Caco-2 (cell line): ENCODE measurements around the gene GJA3. TPM values are rescaled to one million over a fixed set of nuclear protein-coding genes. Genes with fewer than 3 reads are reported as not detected.

Experiments
- BruUV-seq: library from RNA; stranded (reverse); fragments of 400-500 nt; replicated peaks from 2 replicates; lab custom pipeline; 2021; lab: Mats Ljungman, UMichigan
- CTCF ChIA-PET: fragments of 300-600 bp; sonication (Branson Sonifier 250); formaldehyde crosslinking; loops from one replicate; lab custom pipeline; 2022; ENCODE audit warnings: antibody characterized with exemption; lab: Charles Lee
- POLR2A ChIA-PET: fragments of 300-600 bp; sonication (Branson Sonifier 250); formaldehyde crosslinking; loops from one replicate; lab custom pipeline; 2022; ENCODE audit warnings: antibody characterized with exemption; lab: Charles Lee
- DNase-seq, 2 experiments: peaks; one replicate each; pipeline versions ENCODE4 v3.0.0 to v3.0.0-alpha.2; 2020 to 2022
- H3K27me3 ChIP-seq: replicated peaks from 2 replicates; pipeline ENCODE4 v1.6.0; 2011; ENCODE audit warnings: low read length; ENCODE audit not compliant: control insufficient read depth, insufficient read depth
- H3K36me3 ChIP-seq: 2 replicates; pipeline ENCODE4 v1.5.1; 2011; ENCODE audit warnings: low read length; ENCODE audit not compliant: control insufficient read depth, insufficient read depth
- H3K4me1 ChIP-seq: fragments of 250-450 bp; sonication (Bioruptor Pico); 2 replicates; pipeline ENCODE4 v1.5.1; 2020; ENCODE audit warnings: mild to moderate bottlenecking
- H3K4me3 ChIP-seq: 2 replicates; pipeline ENCODE4 v1.5.1; 2011; ENCODE audit warnings: low read depth, mild to moderate bottlenecking, control low read depth, low read length
- H3K9me3 ChIP-seq: fragments of 250-450 bp; sonication (Bioruptor Pico); 2 replicates; pipeline ENCODE4 v1.5.1; 2020; ENCODE audit warnings: mild to moderate bottlenecking, moderate library complexity
- H3K27ac Mint-ChIP-seq: one replicate; pipeline ENCODE4 v1.8.0; 2022; ENCODE audit warnings: mixed read lengths; ENCODE audit not compliant: unreplicated experiment
- H3K27me3 Mint-ChIP-seq: one replicate; pipeline ENCODE4 v1.8.0; 2022; ENCODE audit warnings: mixed read lengths; ENCODE audit not compliant: insufficient read depth, unreplicated experiment
- H3K36me3 Mint-ChIP-seq: one replicate; pipeline ENCODE4 v1.8.0; 2022; ENCODE audit warnings: mild to moderate bottlenecking, mixed read lengths; ENCODE audit not compliant: insufficient read depth, unreplicated experiment
- H3K4me1 Mint-ChIP-seq: one replicate; pipeline ENCODE4 v1.8.0; 2022; ENCODE audit warnings: low read depth, mixed read lengths; ENCODE audit not compliant: unreplicated experiment
- H3K4me3 Mint-ChIP-seq: one replicate; pipeline ENCODE4 v1.8.0; 2022; ENCODE audit warnings: mild to moderate bottlenecking, moderate library complexity, mixed read lengths; ENCODE audit not compliant: unreplicated experiment
- H3K9me3 Mint-ChIP-seq: one replicate; pipeline ENCODE4 v1.8.0; 2022; ENCODE audit warnings: mixed read lengths; ENCODE audit not compliant: unreplicated experiment
- CTCF ChIP-seq, 2 experiments: fragments of 200-600 bp in 1 of 2; IDR thresholded peaks; 1 replicate in 1 of 2; 2 replicates in 1 of 2; pipeline versions ENCODE4 v1.5.1 to v1.8.0; 2011 to 2022; ENCODE audit warnings: antibody characterized with exemption in 1 of 2, control low read depth in 1 of 2, inconsistent platforms in 1 of 2, low read depth in 1 of 2, low read length in 1 of 2, mild to moderate bottlenecking in 1 of 2, moderate library complexity in 1 of 2; ENCODE audit not compliant: insufficient read depth in 1 of 2, severe bottlenecking in 1 of 2, unreplicated experiment in 1 of 2
- intact Hi-C: fragments of 100-400 bp; cut with micrococcal nuclease; formaldehyde crosslinking; loops from one replicate; pipeline ENCODE4 v1.10.0; 2022; ENCODE audit not compliant: unreplicated experiment
- total RNA-seq: library from RNA; stranded (reverse); gene quantifications from 2 replicates; pipeline ENCODE4 v1.2.3, GENCODE V29; 2022

Gene GJA3
- total RNA-seq, 1 experiment from 2014 or later: 0.11 TPM

- Histone ChIP-seq H3K36me3 (no peaks in the 10 kb centered on the region), H3K4me3 (no peak overlapping the region), H3K27me3 (no peaks in the 10 kb centered on the region), H3K4me1 (no peaks in the 10 kb centered on the region; the same call in 1 of the 2 replicates), H3K9me3 (no peaks in the 10 kb centered on the region)
- intact Hi-C loops: no loop called here
- Mint-ChIP-seq H3K27me3 (no peaks in the 10 kb centered on the region), H3K27ac (no peak overlapping the region), H3K36me3 (peaks cover 3% of the 10 kb centered on the region), H3K4me3 (no peak overlapping the region), H3K4me1 (peaks cover 3% of the 10 kb centered on the region), H3K9me3 (no peaks in the 10 kb centered on the region)
- BruUV-seq: no TSS peak
- TF ChIP-seq CTCF (IDR thresholded peaks at IDR 0.05; ENCODE audit: insufficient read depth in 1 of 2, low read depth in 1 of 2, low read length in 1 of 2, severe bottlenecking in 1 of 2, unreplicated experiment in 1 of 2): no peak
- ChIA-PET POLR2A (no interaction called here), CTCF (no interaction called here)
- DNase-seq: no peak
Observed at GRCh38 chr13:20114066-20114610, 46.7 kb downstream of the GJA3 start.

GRCh38 chr13:20109037-20109436 lies 51.8 kb downstream of the GJA3 start:
- CTCF ChIA-PET: no interaction called here
- H3K36me3 Mint-ChIP-seq: no peaks in the 10 kb centered on the region

GRCh38 chr13:20106742-20107141 lies 54.1 kb downstream of the GJA3 start:
- Mint-ChIP-seq H3K4me3 (no peak overlapping the region), H3K9me3 (no peaks in the 10 kb centered on the region), H3K27ac (no peak overlapping the region), H3K4me1 (no peaks in the 10 kb centered on the region), H3K27me3 (peaks cover 4% of the 10 kb centered on the region), H3K36me3 (no peaks in the 10 kb centered on the region)
- no peak overlapping the region for H3K4me3 ChIP-seq
- TF ChIP-seq CTCF (IDR thresholded peaks at IDR 0.05; ENCODE audit: insufficient read depth in 1 of 2, low read depth in 1 of 2, low read length in 1 of 2, severe bottlenecking in 1 of 2, unreplicated experiment in 1 of 2): no peak
- CTCF ChIA-PET: no interaction called here
- no peak for DNase-seq
- no peaks in the 10 kb centered on the region for H3K9me3 ChIP-seq
- no TSS peak for BruUV-seq
- no peaks in the 10 kb centered on the region for H3K36me3 ChIP-seq
- POLR2A ChIA-PET: no interaction called here
- H3K4me1 ChIP-seq: no peaks in the 10 kb centered on the region
- intact Hi-C loops: loop anchor here (10.0 kb wide), 1 partner anchor 378 kb away; no protein-coding TSS in a partner anchor
- no peaks in the 10 kb centered on the region for H3K27me3 ChIP-seq

More at GRCh38 chr13:20109037-20109436, 51.8 kb downstream of the GJA3 start:
- Mint-ChIP-seq H3K4me1 (no peaks in the 10 kb centered on the region), H3K27me3 (peaks cover 4% of the 10 kb centered on the region), H3K9me3 (no peaks in the 10 kb centered on the region), H3K4me3 (no peak overlapping the region), H3K27ac (no peak overlapping the region)
- intact Hi-C loops: loop anchor here (10.0 kb wide), 1 partner anchor 376 kb away; no protein-coding TSS in a partner anchor
- Histone ChIP-seq H3K9me3 (no peaks in the 10 kb centered on the region), H3K27me3 (no peaks in the 10 kb centered on the region), H3K4me3 (no peak overlapping the region), H3K4me1 (no peaks in the 10 kb centered on the region), H3K36me3 (no peaks in the 10 kb centered on the region)
- no TSS peak for BruUV-seq
- no peak for DNase-seq
- POLR2A ChIA-PET: no interaction called here
- TF ChIP-seq CTCF (IDR thresholded peaks at IDR 0.05; ENCODE audit: insufficient read depth in 1 of 2, low read depth in 1 of 2, low read length in 1 of 2, severe bottlenecking in 1 of 2, unreplicated experiment in 1 of 2): no peak
